H1 (cell line): ENCODE data around the gene NT5C3B. TPM values are rescaled to one million over a fixed set of nuclear protein-coding genes. Genes with fewer than 3 reads are reported as not detected.

ENCODE experiments used
- ASH2L ChIP-seq: fragments of 200-600, 300-600 bp; sonication (generic); IDR thresholded peaks from one replicate; pipeline ENCODE4 v1.7.1; 2017; ENCODE audit warnings: low read length
- CTBP2 ChIP-seq: IDR thresholded peaks from 2 replicates; pipeline ENCODE4 v1.7.0; 2011; ENCODE audit warnings: borderline replicate concordance, mild to moderate bottlenecking, moderate library complexity, mixed read lengths, low read length; ENCODE audit not compliant: insufficient read depth, insufficient read length
- EP300 ChIP-seq, 2 experiments: IDR thresholded peaks; 1 replicate in 1 of 2; 2 replicates in 1 of 2; pipeline ENCODE4 v1.6.1; 2011 to 2012; ENCODE audit warnings: low read depth in 2 of 2, low read length in 2 of 2, mild to moderate bottlenecking in 2 of 2, borderline replicate concordance in 1 of 2, inconsistent platforms in 1 of 2, moderate library complexity in 1 of 2
- KDM1A ChIP-seq: fragments of 200-600, 300-600 bp; sonication (generic); IDR thresholded peaks from 2 replicates; pipeline ENCODE4 v1.7.1; 2016; ENCODE audit warnings: mild to moderate bottlenecking, low read length, borderline replicate concordance
- KDM4A ChIP-seq: IDR thresholded peaks from one replicate; pipeline ENCODE4 v1.7.1; 2012; ENCODE audit warnings: low read depth, mild to moderate bottlenecking, moderate library complexity, low read length, inconsistent platforms; ENCODE audit not compliant: severe bottlenecking
- POLR2A ChIP-seq, 2 experiments: IDR thresholded peaks; 1 replicate in 1 of 2; 2 replicates in 1 of 2; pipeline ENCODE4 v1.6.1; 2011; ENCODE audit warnings: low read depth in 2 of 2, low read length in 2 of 2, mild to moderate bottlenecking in 2 of 2; ENCODE audit errors: control extremely low read depth in 1 of 2
- RNF2 ChIP-seq: fragments of 200-900, 300-1000 bp; sonication (generic); IDR thresholded peaks from 2 replicates; pipeline ENCODE4 v1.7.1; 2016; ENCODE audit warnings: borderline replicate concordance, low read depth, mild to moderate bottlenecking, antibody characterized with exemption, low read length; ENCODE audit not compliant: poor library complexity, severe bottlenecking; ENCODE audit errors: missing control alignments
- polyA plus RNA-seq, 7 experiments: library from polyadenylated mRNA; depleted of rRNA in 3 of 7; stranded (reverse) in 5 of 7; unstranded in 2 of 7; fragments of >200 nt in 5 of 7; fragments of 200-250 nt in 2 of 7; gene quantifications; 1 replicate in 5 of 7; 2 replicates in 1 of 7; 4 replicates in 1 of 7; pipeline versions ENCODE4 v1.2.1 to v1.2.3, GENCODE V29; 2011 to 2013; ENCODE audit warnings: missing spikeins in 2 of 7, mixed read lengths in 2 of 7
- total RNA-seq: library from RNA; stranded (reverse); fragmentation: NEBNext Ultra II Directional; extraction: Animal tissue kit (Norgen Biotek cat#: 25700); gene quantifications from 2 replicates; pipeline ENCODE4 v1.2.1, GENCODE V29; 2021
- TF ChIP-seq, protein P1 (sequence below): fragments of 300-600 bp; sonication (generic); IDR thresholded peaks from 2 replicates; pipeline ENCODE4 v1.7.1; 2012; ENCODE audit warnings: low read length, moderate library complexity, mild to moderate bottlenecking, inconsistent platforms; ENCODE audit not compliant: insufficient replicate concordance

NT5C3B gene
- total and polyA plus RNA-seq, 2 of the 8 experiments (the other 6 are each of a cell fraction or from before 2014, with no cell fraction given), result 68.7 to 94.5 TPM

DNA sequence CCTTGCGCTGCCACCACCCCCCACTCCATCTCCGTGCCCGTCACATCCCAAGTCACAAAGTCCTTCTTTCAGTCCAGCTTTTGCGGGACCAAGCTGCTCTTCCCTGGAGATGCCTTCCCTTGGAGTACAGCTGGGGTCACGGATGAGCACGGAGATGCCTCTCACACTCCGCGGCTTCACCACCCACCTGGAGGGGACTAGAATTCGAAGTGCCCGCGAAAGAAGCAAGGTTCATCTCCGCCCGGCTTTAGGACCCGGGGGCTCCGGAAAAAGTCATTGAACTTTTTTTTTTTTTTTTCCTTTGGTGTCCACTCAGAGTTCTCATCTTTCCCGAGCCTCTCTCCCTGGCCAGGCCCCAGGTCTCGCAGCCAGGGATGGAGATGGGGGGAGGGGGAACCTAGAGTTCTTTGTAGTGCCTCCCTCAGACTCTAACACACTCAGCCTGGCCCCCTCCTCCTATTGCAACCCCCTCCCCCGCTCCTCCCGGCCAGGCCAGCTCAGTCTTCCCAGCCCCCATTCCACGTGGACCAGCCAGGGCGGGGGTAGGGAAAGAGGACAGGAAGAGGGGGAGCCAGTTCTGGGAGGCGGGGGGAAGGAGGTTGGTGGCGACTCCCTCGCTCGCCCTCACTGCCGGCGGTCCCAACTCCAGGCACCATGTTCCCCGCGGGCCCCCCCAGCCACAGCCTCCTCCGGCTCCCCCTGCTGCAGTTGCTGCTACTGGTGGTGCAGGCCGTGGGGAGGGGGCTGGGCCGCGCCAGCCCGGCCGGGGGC lies 23.5 kb downstream of the NT5C3B start, which contains the start of gene FKBP10 (continued):
- TF ChIP-seq ASH2L (peak; percentile 71), EP300 (IDR thresholded peaks at IDR 0.05; ENCODE audit: borderline replicate concordance in 1 of 2, low read depth in 2 of 2, low read length in 2 of 2) (peak in 1 of 2 experiments; percentile 37; a peak in 1 of 3 replicates), KDM1A (peak; percentile 68; the same call in 1 of the 2 replicates), KDM4A (peak; percentile 59), RNF2 (no peak), POLR2A (IDR thresholded peaks at IDR 0.05; ENCODE audit: control extremely low read depth in 1 of 2, low read depth in 2 of 2, low read length in 2 of 2) (peak in 1 of 2 experiments; percentile 51; a peak in 1 of 3 replicates), CTBP2 (peak; percentile 36)
- TF ChIP-seq, protein P1, sequence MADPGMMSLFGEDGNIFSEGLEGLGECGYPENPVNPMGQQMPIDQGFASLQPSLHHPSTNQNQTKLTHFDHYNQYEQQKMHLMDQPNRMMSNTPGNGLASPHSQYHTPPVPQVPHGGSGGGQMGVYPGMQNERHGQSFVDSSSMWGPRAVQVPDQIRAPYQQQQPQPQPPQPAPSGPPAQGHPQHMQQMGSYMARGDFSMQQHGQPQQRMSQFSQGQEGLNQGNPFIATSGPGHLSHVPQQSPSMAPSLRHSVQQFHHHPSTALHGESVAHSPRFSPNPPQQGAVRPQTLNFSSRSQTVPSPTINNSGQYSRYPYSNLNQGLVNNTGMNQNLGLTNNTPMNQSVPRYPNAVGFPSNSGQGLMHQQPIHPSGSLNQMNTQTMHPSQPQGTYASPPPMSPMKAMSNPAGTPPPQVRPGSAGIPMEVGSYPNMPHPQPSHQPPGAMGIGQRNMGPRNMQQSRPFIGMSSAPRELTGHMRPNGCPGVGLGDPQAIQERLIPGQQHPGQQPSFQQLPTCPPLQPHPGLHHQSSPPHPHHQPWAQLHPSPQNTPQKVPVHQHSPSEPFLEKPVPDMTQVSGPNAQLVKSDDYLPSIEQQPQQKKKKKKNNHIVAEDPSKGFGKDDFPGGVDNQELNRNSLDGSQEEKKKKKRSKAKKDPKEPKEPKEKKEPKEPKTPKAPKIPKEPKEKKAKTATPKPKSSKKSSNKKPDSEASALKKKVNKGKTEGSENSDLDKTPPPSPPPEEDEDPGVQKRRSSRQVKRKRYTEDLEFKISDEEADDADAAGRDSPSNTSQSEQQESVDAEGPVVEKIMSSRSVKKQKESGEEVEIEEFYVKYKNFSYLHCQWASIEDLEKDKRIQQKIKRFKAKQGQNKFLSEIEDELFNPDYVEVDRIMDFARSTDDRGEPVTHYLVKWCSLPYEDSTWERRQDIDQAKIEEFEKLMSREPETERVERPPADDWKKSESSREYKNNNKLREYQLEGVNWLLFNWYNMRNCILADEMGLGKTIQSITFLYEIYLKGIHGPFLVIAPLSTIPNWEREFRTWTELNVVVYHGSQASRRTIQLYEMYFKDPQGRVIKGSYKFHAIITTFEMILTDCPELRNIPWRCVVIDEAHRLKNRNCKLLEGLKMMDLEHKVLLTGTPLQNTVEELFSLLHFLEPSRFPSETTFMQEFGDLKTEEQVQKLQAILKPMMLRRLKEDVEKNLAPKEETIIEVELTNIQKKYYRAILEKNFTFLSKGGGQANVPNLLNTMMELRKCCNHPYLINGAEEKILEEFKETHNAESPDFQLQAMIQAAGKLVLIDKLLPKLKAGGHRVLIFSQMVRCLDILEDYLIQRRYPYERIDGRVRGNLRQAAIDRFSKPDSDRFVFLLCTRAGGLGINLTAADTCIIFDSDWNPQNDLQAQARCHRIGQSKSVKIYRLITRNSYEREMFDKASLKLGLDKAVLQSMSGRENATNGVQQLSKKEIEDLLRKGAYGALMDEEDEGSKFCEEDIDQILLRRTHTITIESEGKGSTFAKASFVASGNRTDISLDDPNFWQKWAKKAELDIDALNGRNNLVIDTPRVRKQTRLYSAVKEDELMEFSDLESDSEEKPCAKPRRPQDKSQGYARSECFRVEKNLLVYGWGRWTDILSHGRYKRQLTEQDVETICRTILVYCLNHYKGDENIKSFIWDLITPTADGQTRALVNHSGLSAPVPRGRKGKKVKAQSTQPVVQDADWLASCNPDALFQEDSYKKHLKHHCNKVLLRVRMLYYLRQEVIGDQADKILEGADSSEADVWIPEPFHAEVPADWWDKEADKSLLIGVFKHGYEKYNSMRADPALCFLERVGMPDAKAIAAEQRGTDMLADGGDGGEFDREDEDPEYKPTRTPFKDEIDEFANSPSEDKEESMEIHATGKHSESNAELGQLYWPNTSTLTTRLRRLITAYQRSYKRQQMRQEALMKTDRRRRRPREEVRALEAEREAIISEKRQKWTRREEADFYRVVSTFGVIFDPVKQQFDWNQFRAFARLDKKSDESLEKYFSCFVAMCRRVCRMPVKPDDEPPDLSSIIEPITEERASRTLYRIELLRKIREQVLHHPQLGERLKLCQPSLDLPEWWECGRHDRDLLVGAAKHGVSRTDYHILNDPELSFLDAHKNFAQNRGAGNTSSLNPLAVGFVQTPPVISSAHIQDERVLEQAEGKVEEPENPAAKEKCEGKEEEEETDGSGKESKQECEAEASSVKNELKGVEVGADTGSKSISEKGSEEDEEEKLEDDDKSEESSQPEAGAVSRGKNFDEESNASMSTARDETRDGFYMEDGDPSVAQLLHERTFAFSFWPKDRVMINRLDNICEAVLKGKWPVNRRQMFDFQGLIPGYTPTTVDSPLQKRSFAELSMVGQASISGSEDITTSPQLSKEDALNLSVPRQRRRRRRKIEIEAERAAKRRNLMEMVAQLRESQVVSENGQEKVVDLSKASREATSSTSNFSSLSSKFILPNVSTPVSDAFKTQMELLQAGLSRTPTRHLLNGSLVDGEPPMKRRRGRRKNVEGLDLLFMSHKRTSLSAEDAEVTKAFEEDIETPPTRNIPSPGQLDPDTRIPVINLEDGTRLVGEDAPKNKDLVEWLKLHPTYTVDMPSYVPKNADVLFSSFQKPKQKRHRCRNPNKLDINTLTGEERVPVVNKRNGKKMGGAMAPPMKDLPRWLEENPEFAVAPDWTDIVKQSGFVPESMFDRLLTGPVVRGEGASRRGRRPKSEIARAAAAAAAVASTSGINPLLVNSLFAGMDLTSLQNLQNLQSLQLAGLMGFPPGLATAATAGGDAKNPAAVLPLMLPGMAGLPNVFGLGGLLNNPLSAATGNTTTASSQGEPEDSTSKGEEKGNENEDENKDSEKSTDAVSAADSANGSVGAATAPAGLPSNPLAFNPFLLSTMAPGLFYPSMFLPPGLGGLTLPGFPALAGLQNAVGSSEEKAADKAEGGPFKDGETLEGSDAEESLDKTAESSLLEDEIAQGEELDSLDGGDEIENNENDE, result no peak
